Activated CD4-positive, CD25-positive, alpha-beta regulatory T cell (primary cell): Measurements from ENCODE around the gene CCNY.
"Not testable (repeated sequence)": the region's sequence is repeated elsewhere in the genome, so short reads cannot be mapped to it uniquely, and the experiment has no call there.

Source experiments
- DNase-seq, 4 experiments: peaks; one replicate each; lab custom pipeline; 2025; lab: John Stamatoyannopoulos, UW

CCNY gene

DNA sequence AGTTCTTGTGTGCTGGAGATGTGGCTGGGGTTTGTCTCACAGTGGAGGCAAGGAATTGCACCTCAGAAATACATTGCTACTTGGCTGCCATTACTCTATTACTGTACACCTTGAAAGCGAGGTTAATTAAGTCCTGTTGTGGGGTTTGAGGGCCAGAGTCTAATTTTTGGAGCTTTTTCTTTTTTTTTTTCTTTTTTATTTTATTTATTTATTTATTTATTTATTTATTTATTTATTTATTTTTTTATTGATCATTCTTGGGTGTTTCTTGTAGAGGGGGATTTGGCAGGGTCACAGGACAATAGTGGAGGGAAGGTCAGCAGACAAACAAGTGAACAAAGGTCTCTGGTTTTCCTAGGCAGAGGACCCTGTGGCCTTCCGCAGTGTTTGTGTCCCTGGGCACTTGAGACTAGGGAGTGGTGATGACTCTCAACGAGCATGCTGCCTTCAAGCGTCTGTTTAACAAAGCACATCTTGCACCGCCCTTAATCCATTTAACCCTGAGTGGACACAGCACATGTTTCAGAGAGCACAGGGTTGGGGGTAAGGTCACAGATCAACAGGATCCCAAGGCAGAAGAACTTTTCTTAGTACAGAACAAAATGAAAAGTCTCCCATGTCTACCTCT, 69.8 kb downstream of the CCNY start:
- not testable (repeated sequence) for DNase-seq

DNA sequence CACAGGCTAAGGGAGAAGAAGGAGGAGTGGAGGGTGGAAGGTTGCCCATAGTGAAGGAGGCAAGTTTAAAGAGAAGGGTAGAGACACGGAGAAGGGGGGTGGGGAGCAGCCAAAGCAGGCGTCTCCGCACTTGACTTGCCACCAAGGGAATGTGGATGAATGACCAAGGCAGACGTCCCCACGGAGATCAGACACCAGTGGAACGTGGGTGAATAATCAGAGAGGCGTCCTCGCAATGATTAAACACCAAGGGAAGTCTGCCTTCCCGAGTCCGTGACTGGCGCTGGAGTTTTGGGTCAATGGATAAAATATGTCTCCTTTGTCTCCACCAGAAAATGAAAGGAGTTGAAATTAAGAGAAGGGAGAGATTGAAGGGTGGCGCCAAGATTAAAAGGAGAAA, 71.4 kb downstream of the CCNY start:
- not testable (repeated sequence) for DNase-seq

DNA sequence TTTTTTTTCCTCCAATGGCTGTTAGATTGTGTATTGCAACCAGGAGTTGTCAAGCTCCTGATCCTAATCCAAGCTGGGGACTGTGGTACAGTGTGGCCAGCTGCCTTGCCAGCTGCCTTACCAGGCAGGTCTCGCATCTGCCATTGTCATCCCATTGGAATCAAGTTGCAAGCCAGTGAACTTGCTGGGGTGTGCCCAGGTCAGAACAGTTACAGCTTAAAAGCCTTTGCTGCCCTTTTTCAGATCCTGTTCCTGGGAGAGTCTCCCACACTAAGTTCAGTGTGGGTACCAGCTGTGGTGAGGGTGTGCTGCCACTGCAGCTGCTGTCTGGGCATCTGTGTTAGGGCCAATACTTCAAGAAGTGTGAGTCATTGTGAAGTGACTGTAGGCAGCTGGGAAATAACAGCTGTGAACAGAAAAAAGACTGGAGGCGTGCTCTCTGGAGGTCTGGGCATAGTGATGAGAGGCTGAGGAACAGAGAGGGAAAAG, 72.8 kb downstream of the CCNY start:
- DNase-seq, result no peak

DNA sequence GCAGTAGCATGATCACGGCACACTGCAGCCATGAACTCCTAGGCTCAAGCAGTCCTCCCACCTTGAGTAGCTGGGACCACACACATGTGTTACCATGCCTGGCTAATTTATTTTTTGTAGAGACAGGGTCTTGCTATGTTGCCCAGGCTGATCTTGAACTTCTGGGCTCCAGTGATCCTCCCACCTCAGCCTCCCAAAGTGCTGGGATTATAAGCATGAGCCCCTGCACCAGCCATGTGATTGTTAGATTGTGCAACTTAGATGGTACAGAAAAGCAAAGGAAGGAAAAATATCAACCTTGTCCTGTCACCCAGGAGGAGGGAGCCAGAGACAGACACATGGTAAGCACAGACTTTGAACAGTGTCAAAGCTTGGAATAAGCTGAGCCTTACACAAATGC, 73.5 kb downstream of the CCNY start:
- no peak for DNase-seq

DNA sequence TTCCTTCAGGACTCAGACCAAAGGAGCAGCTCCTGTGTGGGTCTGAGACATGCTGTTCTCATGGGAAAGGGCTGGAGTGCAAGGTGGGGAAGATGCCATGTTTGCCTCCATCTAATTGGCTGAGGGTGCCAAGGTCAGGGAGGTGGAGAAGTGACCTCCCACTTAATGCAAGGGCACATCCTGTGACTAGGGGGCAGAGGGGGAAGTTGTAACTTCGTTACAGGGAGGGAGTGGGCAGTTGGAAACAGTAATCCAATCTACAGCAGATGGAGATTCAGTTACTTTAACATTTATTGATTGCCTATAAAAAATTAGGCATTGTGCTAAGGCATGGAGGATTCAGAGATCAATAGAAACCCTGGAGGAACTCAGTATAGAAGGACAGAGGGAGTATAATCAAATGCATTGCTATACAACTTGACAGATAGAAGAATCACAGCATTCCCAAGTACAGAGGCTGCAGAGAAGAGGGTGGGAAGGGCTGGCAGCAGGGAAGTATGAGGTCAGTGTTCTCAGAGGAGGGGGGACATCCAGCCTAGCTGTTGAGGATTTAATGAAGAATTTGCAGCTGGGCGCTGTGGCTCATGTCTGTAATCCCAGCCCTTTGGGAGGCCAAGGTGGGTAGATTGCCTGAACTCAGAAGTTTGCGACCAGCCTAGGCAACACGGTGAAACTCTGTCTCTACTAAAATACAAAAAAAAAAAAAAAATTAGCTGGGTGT, 75.9 kb downstream of the CCNY start:
- no peak for DNase-seq

DNA sequence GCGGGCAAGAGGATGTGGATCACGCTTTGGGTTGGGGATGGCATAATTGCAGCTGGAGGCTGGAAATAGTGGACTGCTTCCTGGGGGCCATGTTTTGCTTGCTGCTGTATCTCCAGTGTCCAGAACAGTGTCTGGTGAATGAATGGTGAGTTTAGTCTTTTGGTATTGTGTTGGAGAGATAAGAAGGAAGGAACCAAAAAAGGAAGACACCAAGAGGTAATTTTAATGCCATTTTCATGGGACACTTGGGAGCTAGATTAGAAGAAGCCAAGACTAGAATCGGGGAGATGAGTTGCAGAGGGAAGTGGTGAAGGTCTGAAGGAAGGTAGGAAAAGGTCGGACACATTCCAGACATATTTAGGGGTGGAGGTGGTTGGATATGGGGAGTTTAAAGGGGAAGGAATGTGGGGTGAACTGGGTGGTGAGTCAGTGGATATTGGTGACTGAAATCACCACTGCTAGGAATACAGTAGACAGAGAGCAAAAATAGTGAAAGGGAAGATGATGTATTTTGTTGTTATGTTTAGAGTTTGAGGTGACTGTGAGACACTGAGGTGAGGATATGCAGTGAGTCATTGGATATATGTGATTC, 76.7 kb downstream of the CCNY start:
- DNase-seq, result no peak

DNA sequence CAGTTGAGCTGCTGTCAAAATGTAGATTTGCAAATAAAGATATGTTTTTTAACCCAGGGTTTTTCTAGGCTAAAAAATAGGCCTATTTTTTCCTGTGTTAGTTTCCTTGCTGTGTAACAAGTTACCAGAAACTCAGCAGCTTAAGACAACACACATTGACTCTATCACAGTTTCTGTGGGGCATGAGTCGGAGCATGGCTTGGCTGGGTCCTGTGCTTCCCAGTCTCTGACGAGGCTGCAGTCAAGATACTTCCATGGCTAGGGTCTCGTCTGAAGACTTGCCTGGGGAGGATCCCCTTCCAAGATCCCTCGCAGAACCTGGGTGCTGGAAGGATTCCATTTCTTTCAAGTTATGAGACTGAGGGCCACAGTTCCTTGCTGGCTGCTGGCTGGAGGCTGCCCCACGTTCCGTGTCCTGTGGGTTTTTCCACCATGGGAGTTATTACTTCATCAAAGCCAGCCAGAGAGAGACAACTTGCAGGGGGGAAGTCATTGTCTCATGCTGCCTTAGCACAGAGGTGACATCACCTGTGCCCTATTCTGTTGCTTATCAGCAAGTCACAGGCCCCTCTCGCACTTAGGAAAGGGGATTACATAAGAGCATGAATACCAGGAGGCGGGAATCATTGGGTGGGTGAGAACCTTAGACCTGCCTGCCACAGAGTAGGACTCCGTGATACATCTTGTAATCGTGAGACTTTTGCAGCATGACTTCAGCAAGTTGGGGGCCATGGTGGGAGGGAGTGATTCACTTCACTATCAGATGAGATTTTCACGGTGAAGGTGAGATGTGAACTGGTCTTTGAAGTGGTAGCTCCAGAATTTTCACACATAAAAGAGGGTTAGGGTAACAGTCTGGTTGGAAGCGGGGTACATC, 77.9 kb downstream of the CCNY start:
- no peak for DNase-seq

DNA sequence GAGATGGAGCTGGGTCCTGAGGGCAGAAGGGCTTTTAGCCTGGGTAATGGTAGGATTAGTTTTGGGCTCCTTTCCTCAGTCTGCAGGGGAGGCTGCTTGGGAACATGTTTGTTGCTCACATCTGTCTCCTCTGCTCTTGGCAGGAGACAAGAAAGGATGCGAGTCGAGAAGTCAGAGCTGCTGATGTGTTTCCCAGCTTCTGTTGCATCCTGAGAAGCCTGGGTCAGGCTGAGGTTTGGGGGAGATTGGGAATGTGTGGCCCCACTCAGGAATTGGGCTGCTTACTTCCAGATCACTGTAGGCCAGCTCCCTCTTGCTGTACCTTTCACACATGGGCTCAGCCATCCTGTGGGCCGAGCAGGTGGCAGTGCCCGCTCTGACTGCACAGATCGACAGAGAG, 79.2 kb downstream of the CCNY start:
- DNase-seq, result no peak

DNA sequence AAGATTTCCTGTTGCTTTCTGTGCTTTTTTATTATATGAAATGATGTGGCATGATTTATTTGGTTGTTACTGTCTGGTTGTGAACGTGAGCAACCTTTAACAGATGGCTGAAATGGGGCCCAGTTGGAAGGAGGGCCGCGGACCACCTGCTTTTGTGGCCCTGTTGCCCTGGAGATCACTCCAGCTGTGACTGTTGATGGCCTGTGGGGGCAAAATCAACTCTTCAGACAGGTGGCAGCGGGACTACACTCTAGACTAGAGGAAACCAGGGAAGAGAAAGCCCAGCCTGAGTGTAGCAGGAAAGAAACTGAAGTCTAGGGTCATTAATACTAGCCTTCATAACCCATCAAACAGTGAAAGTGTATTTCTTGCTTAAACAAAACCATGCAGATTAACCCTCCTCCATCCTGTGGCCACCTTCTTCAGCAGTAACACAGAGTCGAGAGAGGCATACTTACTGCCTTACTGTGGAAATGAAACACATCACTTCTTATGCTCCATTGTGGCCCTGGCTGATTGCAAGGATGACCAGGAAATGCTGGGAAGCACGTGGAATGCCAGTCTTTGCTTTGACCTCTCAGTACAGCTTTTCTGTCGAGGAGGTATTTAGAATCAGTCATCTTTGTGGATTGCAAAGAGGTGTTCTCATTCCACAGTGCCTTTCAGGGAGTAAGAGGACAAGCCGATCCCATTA, 80.5 kb downstream of the CCNY start:
- DNase-seq, result no peak

DNA sequence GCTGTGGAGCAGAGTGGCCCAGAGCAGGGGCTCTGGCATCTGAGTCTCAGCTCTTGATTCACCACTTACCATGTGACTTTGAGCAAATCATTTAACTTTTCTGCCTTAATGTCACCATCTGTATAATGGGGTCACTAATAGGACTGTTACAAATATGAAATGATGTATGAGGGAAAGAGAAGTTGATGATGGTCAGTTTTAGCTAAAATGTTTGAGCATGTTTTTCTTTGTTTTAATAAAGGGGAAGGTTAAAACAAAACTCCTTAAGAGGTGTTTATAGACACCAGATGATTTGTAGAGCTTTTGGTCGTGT, 81.0 kb downstream of the CCNY start:
- no peak for DNase-seq

DNA sequence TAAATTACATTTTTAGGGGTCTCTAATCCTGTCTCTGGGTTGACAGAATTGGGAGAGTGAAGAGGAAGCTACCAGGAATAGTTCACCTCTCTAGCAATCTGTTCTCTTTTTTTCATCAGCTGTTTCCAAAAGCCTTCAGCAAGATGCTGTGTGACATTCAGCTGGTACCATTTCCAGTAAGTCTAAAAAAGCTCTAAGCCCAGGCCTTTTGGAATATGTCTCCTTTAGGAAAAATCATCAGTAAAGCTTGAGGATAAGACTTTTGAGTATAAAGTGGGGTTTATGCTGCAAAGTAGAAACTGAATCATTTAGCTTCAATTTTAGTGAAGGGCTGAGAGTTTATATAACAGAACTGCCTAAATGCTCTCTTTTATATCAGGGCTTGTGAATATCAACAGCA, 81.5 kb downstream of the CCNY start:
- DNase-seq, result no peak

DNA sequence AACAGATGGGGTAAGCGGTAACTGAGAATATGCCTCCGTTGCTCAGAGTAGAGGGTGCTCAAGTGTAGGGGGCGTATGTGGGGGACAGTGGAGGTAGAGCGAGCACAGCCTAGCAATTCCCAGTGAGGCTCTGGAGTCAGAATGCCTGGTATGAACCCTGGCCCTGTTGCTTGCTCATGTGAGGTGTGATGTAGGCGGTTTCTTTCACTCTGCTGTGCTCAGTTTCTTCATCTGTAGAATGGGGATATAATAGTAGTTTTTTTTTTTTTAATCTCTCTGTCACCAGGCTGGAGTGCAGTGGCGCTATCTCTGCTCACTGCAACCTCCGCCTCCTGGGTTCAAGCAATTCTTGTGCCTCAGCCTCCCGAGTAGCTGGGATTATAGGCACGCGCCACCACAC, 82.3 kb downstream of the CCNY start:
- DNase-seq, result not testable (repeated sequence)

DNA sequence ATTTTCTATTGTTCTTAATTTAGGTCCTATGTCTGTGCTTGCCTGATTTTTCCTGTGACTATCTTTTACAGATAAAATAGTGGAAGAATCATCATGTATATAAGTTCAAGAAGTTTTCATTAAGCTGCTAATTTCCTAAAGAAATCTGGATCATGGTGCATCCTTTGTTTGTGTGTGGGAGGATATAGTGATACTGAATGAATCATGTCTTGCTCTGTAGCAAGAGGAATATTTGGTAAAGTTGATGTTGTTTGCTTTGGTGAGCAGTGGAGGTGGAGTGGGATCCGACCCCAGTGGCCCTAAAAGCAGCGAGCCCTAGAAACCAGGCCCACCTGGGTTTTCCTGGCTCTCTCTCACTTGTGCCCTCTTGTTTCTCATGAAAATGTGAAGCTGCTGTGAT, 83.7 kb downstream of the CCNY start:
- DNase-seq, result no peak

DNA sequence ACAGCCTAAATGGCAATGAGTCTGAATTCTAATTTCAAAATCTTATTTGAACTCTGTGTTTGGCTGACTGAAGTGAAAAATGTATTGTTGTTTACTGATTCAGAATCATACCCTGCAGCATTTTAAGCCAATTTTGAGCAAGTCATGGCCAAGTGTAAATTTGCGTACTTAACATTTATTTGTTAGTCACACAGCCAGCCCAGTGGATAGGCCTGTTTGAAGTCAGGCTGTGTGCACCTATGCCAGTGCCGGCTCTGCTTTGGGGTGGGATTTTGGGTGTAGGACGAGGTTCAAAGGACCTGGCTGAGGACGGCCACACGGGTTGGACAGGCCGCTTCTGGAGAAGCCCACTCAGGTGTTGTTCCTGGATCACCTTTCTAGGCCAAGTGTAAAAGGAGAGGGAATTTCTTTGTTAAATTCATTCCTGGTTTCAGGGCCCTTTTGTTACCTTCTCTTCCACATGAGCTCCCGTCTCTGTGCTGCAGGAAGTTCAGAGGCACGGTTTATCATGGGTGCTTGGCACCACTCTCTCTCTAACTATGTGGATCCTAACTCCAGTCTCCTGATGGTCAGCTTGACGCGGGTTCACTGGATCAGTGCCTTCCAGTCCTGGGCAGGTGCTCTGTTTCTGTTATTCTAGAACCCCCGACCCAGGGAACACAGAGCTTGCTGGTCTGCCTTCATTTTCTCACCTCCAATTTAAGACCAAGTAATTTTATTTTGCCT, 84.7 kb downstream of the CCNY start:
- no peak for DNase-seq

DNA sequence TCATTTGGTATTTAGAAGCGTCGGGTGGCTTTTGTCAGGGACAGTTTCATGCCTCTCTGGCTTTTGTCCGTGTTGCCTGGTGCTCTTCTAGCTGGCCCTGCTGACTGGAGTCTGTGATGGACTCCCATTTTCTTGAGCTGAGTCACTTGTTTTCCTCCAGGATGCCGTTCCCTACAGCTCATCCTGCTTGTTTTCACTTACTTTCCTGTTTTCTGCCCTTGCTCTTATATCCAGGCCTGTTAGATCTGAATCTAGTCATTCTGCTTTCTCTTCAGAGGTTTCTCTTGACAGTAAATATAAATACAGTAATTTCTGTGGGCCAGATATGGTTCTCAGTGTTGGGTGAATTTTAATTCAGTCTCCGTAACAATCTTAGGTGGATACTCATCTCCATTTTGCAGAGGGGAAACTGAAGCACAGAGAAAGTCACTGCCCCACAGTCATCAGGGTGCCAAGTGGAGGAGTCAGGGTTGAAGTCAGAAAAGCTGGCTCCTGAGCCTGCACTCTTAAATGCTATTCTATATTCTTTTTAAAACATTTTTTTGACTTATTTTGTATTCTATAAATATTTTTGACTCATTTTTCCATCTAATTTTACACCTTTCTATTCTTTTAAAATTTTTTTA, 85.4 kb downstream of the CCNY start:
- no peak for DNase-seq

DNA sequence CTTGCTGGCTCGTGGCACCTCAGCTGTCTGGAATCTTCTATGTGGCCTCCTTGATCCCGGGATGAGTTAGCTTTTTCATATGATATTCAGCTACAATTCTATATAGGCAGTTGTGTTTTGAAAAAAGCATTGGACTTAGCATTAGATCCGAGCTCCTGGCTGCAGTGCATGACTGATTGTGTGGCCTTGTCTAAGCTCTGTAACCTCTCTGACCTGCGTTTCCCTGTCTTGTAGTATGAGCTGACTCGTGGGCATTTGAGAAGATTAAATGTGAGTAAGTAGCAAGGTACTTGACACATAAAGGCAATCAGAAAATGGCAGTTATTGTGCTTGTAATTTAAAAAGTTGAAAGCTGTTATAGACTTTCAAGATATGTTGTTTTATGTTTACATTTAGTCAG, 85.9 kb downstream of the CCNY start:
- DNase-seq, result no peak

DNA sequence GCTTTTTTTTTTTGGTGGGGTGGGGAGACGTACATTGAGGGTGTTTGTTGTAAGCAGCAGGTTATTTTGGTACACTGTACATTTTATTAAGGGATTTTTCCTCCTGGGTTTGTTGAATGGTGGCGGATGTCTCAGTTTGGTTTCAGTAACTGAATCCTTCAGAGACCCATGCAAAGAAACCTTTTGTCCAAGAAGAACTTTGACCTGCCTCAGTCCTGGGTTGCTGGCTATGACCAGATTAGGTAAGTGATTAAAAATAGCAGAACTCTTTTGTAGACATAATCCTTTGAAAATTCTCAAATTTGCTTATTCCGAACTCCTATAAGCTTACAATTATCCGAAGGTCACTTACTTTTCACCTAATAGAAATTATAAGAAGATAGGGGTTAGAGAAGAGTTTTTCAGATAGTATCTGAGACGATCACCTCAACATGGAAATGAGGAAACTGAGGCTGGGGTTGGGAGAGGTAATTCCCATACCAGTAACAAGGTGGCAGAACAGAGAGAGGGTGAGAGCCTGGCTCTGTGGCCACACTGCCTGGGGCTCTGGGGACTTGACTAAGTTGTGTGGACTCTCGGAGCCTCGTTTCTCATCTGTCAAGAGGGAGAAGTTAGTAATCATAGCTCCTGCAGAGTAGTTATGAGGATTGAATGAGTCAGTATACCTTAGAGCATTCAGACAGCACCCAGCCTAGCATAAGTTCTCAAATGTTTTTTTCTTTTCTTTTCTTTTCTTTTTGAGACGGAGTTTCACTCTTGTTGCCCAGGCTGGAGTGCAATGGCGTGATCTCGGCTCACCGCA, 87.4 kb downstream of the CCNY start:
- DNase-seq, result no peak

DNA sequence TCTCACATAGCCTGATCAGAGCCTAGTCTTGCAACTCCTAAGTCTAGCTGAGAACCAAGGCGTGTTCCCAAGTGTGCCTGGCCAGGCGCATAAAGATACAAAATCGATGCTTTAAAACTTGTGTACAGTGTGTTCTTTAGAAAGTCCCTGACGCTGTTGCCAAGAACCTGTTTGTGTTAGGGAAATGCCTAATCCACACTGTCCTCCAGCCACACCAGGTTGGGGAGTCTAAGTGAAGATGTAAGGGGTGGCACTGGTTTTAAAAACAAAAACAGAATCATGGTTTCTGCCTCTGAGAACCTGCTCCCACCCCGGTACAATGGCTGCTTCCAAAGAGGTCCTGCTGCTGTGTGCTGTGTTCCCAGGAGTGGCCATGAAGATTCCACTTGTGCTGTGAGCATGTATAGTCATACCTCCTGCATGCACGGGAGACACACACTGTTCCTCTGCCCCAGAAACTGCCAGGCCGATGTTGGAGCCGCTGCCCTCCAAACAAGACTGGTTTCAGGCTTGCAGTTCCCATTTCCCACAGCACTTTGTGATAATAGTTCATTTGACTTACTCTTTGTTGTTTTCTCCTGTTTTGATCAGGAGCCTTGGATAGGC, 88.5 kb downstream of the CCNY start:
- no peak for DNase-seq

DNA sequence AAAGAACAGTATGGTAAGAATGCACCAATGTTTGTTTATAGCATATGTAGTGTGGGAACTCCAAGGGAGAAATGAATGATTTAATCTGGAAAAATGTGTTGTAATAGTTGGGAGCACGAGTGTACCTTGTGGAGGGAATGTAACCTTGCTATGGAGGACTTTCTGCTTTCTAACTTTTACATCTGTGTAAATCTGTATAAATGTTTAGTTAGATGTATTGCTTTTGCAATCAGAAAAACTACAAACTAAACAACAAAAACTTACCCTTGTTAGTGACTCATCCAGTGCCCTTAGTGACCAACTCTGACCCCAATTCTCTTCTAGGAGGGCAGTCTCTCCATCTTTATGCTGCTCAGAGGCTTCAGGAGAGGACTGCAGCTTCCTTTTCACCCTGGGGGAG, 89.3 kb downstream of the CCNY start:
- DNase-seq, result no peak

DNA sequence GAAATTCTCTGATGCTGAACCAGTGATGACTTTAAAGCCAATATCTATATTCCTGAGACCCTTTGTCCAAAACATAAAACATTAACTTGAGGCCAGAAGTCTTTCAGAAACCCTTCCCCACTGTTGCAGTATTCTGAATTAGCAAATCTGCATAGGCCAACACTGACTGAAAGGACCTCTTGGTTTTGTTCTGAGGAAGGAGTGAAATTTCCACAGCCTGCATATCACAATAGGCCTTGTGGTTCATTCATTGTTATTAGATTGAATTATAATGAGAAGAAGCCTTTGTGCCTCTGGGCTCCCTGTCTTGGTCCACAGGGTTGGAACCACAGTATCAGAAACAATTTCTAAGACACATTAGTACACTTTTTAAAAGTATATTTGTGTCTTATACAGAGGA, 90.3 kb downstream of the CCNY start:
- no peak for DNase-seq
